Lower lobe of right lung (tissue), 2 donors: ENCODE results near the gene PRM2. TPM values are rescaled to one million over a fixed set of nuclear protein-coding genes. Genes with fewer than 3 reads are reported as not detected.

Experiments
- ATAC-seq, 2 donors: fragments of 200-7000 bp; cut with Tn5 transposase; one replicate each; pipeline ENCODE4 v1.9.1; 2020 to 2022; ENCODE audit warnings: mild to moderate bottlenecking in 2 of 2, moderate library complexity in 2 of 2
- DNase-seq: peaks from one replicate; pipeline ENCODE4 v3.0.0-alpha.2; 2020
- H3K27ac ChIP-seq: fragments of 200-600 bp; one replicate; pipeline ENCODE4 v1.8.0; 2022
- H3K27me3 ChIP-seq: fragments of 200-600 bp; one replicate; pipeline ENCODE4 v1.8.0; 2022; ENCODE audit warnings: low read depth
- H3K36me3 ChIP-seq: fragments of 200-600 bp; one replicate; pipeline ENCODE4 v1.8.0; 2022; ENCODE audit warnings: mild to moderate bottlenecking
- H3K4me1 ChIP-seq: fragments of 200-600 bp; one replicate; pipeline ENCODE4 v1.8.0; 2022
- H3K4me3 ChIP-seq: fragments of 200-600 bp; one replicate; pipeline ENCODE4 v1.8.0; 2022; ENCODE audit warnings: mild to moderate bottlenecking
- H3K9me3 ChIP-seq: fragments of 200-600 bp; one replicate; pipeline ENCODE4 v1.8.0; 2022
- CTCF ChIP-seq: fragments of 200-600 bp; IDR thresholded peaks from one replicate; pipeline ENCODE4 v1.8.0; 2022; ENCODE audit warnings: antibody characterized with exemption, mild to moderate bottlenecking
- intact Hi-C: fragments of 100-400 bp; cut with DNase I; formaldehyde crosslinking; loops from one replicate; pipeline ENCODE4 v1.11.0; 2022
- total RNA-seq: library from RNA; stranded (reverse); fragmentation: NEBNext Ultra II Directional; extraction: Animal tissue kit (Norgen Biotek cat#: 25700); gene quantifications from one replicate; pipeline ENCODE4 v1.2.1, GENCODE V29; 2021
- donor health status: DM: no; HTN: yes; CAD: no; lungs with severe emphysema.

PRM2 gene
- total RNA-seq, 1 donor from 2014 or later = not detected

GRCh38 chr16:11271610-11272009 lies 4.7 kb downstream of the PRM2 start:
- no peaks in the 10 kb centered on the region for H3K4me1 ChIP-seq

DNA sequence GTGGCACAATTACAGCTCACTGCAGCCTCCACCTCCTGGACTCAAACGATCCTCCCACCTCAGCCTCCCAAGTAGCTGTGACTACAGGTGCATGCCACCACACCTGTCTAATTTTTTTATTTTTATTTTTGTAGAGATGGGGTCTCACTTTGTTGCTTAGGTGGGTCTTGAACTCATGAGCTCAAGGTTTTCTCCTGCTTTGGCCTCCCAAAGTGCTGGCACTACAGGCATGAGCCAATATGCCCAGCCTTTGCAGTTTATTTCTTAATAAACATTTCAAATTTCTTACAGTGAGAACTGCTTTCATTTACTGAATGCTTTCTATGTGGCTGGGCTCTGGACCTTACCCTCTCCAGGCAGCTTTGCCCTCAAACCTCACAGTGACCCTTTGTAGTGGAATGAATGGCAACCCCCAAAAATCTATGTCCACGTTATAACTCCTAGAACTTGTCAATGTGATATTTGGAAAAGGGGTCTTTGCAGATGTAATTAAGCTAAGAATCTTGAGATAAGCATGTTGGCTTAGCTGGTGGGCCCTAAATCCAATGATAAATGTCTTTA lies 5.6 kb downstream of the PRM2 start:
- no peak for ATAC-seq
- no peak overlapping the region for H3K27ac ChIP-seq
- peaks cover 5% of the 10 kb centered on the region for H3K4me1 ChIP-seq
- no peak overlapping the region for H3K4me3 ChIP-seq
- intact Hi-C loops = no loop called here
- H3K27me3 ChIP-seq = no peaks in the 10 kb centered on the region
- H3K36me3 ChIP-seq = no peaks in the 10 kb centered on the region
- DNase-seq = no peak
- no peak for TF ChIP-seq CTCF
- no peaks in the 10 kb centered on the region for H3K9me3 ChIP-seq

More at GRCh38 chr16:11271610-11272009, 4.7 kb downstream of the PRM2 start:
- intact Hi-C loops = no loop called here
- H3K27ac ChIP-seq = no peak overlapping the region
- no peak overlapping the region for H3K4me3 ChIP-seq
- ATAC-seq = no peak
- no peak for TF ChIP-seq CTCF
- H3K27me3 ChIP-seq = no peaks in the 10 kb centered on the region
- no peaks in the 10 kb centered on the region for H3K9me3 ChIP-seq
- H3K36me3 ChIP-seq = no peaks in the 10 kb centered on the region
- no peak for DNase-seq

GRCh38 chr16:11268921-11269375 lies 7.3 kb downstream of the PRM2 start, which contains the start of gene TNP2:
TSS of gene TNP2 (minus strand) at chr16:11269325. CDS start at chr16:11269262, 63 bp downstream.
- no peak for ATAC-seq
- intact Hi-C loops = no loop called here
- no peak within 1 kb of the TSS for H3K27ac ChIP-seq
- no peak within 1 kb of the TSS for H3K4me3 ChIP-seq
- no peaks in the 10 kb centered on the region for H3K36me3 ChIP-seq
- no peaks in the 10 kb centered on the region for H3K9me3 ChIP-seq
- H3K27me3 ChIP-seq = no peaks in the 10 kb centered on the region
- DNase-seq = no peak
- no peak for TF ChIP-seq CTCF
- peaks cover 12% of the 10 kb centered on the region for H3K4me1 ChIP-seq

DNA sequence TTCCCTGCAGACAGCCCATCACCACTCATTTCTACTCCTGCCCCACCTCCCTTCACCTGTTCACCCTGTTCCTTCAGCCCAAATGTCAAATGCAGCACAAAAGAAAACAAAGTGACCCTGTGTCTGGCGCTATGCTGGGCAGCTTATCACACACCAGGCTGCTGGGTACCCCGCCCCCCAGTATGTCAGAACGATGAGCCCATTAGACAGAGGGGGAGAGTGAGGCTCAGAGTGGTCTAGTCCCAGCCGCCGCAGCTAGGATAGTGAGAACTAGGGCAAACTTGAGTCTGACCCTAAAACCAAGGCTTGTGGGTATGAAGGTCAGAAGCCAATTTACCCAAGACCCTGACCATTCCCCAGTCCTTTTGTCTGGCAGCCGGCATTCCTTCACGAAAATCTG lies 11.2 kb downstream of the PRM2 start:
- H3K27ac ChIP-seq = no peak overlapping the region

DNA sequence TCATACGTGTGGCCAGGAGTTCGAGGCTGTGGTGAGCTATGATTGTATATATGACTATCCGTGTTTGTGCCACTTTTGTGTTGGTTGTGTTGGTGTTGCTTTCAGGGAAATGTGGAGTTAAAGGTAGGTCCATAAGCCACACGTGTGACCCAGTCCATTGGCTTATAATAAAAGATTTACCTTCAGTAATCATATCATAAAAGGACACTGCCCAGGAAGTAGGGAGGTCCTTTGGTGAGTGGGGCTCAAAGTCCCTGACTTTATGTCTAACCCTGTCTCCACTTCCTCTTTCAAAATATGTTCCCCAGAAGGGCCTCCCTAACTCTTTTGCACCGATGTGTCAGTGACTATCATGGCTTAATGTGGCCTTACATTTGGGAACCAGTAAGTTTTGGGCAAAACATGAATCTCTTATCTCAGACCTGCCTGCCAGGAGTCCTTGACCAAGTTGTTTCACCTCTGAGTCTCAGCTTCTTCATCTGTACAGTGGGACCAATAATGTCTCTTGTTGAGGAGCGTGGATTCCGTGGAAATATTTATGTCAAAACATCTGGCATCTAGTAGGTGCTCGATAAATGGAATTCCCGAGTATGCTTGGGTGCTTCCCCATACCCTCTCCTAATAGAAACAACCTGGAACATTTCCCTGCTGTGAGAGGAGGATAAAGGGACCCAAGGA lies 12.0 kb downstream of the PRM2 start:
- H3K4me3 ChIP-seq = no peak overlapping the region
- intact Hi-C loops = no loop called here
- no peak for DNase-seq
- no peak overlapping the region for H3K27ac ChIP-seq
- H3K27me3 ChIP-seq = no peaks in the 10 kb centered on the region
- no peaks in the 10 kb centered on the region for H3K9me3 ChIP-seq
- ATAC-seq = no peak
- no peak for TF ChIP-seq CTCF
- H3K4me1 ChIP-seq = peaks cover 19% of the 10 kb centered on the region
- H3K36me3 ChIP-seq = no peaks in the 10 kb centered on the region

More for the DNA sequence above, 11.2 kb downstream of the PRM2 start:
- Histone ChIP-seq H3K4me1 (peaks cover 13% of the 10 kb centered on the region), H3K4me3 (no peak overlapping the region), H3K27me3 (no peaks in the 10 kb centered on the region), H3K9me3 (no peaks in the 10 kb centered on the region), H3K36me3 (no peaks in the 10 kb centered on the region)
- DNase-seq (no peak), ATAC-seq (no peak)
- intact Hi-C loops = no loop called here
- TF ChIP-seq CTCF = no peak
